HEK293T (cell line): ENCODE data around the gene NKD2.

Experiments used
- CTCF ChIA-PET: fragments of 350-600 bp; formaldehyde crosslinking; extraction: SDS; loops from one replicate; lab custom pipeline; 2021; ENCODE audit warnings: antibody characterized with exemption, inconsistent platforms; lab: Yijun Ruan, JAX
- POLR2A ChIA-PET: fragments of 350-600 bp; formaldehyde crosslinking; extraction: SDS; loops from one replicate; lab custom pipeline; 2020; ENCODE audit warnings: antibody characterized with exemption, inconsistent platforms; lab: Yijun Ruan, JAX
- DNase-seq: peaks from one replicate; pipeline ENCODE4 v3.0.0; 2012; ENCODE audit warnings: mixed read lengths; ENCODE audit errors: extremely low spot score
- ARNT ChIP-seq: fragments of 450-650 bp; IDR thresholded peaks from 2 replicates; pipeline ENCODE4 v1.6.1; 2017; ENCODE audit warnings: mild to moderate bottlenecking
- BHLHE40 ChIP-seq: fragments of 450-650 bp; IDR thresholded peaks from 2 replicates; pipeline ENCODE4 v1.6.1; 2016; ENCODE audit warnings: mild to moderate bottlenecking, moderate library complexity, borderline replicate concordance
- CTBP1 ChIP-seq: fragments of 450-650 bp; IDR thresholded peaks from 2 replicates; pipeline ENCODE4 v1.6.1; 2016; ENCODE audit warnings: borderline replicate concordance
- ELF4 ChIP-seq: fragments of 450-650 bp; IDR thresholded peaks from 2 replicates; pipeline ENCODE4 v1.6.1; 2017; ENCODE audit warnings: antibody characterized with exemption
- FOXA1 ChIP-seq: fragments of 450-650 bp; IDR thresholded peaks from 2 replicates; pipeline ENCODE4 v1.6.1; 2016; ENCODE audit warnings: mild to moderate bottlenecking
- FOXK2 ChIP-seq: fragments of 450-650 bp; IDR thresholded peaks from 2 replicates; pipeline ENCODE4 v1.6.1; 2016; ENCODE audit warnings: mild to moderate bottlenecking
- FOXM1 ChIP-seq: fragments of 450-650 bp; IDR thresholded peaks from 2 replicates; pipeline ENCODE4 v1.6.1; 2017; ENCODE audit warnings: mild to moderate bottlenecking, borderline replicate concordance
- HDGF ChIP-seq: fragments of 450-650 bp; IDR thresholded peaks from 2 replicates; pipeline ENCODE4 v1.6.1; 2017; ENCODE audit warnings: antibody characterized with exemption, borderline replicate concordance
- L3MBTL2 ChIP-seq: fragments of 450-650 bp; conservative IDR thresholded peaks from 2 replicates; pipeline ENCODE4 v1.6.1; 2016; ENCODE audit warnings: mild to moderate bottlenecking
- LEF1 ChIP-seq: fragments of 450-650 bp; IDR thresholded peaks from 2 replicates; pipeline ENCODE4 v1.6.1; 2017; ENCODE audit warnings: mild to moderate bottlenecking, borderline replicate concordance
- NFRKB ChIP-seq: fragments of 450-650 bp; IDR thresholded peaks from 2 replicates; pipeline ENCODE4 v1.6.1; 2016; ENCODE audit warnings: mild to moderate bottlenecking, moderate library complexity
- SP1 ChIP-seq: fragments of 450-650 bp; IDR thresholded peaks from 2 replicates; pipeline ENCODE4 v1.6.1; 2017
- SUZ12 ChIP-seq: fragments of 450-650 bp; IDR thresholded peaks from 2 replicates; pipeline ENCODE4 v1.6.1; 2016; ENCODE audit warnings: mild to moderate bottlenecking
- TARDBP ChIP-seq: fragments of 450-650 bp; IDR thresholded peaks from 2 replicates; pipeline ENCODE4 v1.6.1; 2016
- ZNF384 ChIP-seq: fragments of 450-650 bp; IDR thresholded peaks from 2 replicates; pipeline ENCODE4 v1.6.1; 2016
- TF ChIP-seq, protein P1 (sequence below): fragments of 450-650 bp; IDR thresholded peaks from 2 replicates; pipeline ENCODE4 v1.6.1; 2016

Gene NKD2

DNA sequence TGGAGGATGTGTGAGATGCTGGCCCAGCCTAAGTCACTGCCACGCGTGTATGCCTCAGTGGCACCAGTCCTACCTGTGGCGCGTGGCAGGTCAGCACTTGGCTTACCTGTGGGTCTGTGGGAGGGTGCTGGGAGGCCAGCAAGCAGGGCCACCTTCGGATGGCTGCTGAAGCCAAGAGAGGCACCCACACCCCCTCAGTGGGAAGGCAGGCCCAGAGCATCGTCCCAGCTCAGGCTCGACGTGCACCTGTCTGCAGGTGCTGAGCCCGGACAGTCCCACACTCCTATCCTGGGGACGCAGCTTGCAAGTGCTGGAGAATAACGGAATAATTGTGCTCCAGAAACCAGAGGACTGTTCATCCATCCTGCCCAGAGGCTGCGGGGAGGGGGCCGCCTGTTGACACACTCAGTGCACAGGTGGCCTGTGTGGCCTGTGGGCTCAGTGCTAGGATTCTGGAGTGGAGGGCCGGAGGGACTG is 24.0 kb downstream of the NKD2 start:
- CTCF ChIA-PET, result no interaction called here
- TF ChIP-seq BHLHE40 (no peak), ZNF384 (no peak), FOXM1 (no peak), CTBP1 (no peak), NFRKB (no peak), ARNT (no peak), L3MBTL2 (no peak), LEF1 (no peak), SP1 (no peak), FOXK2 (no peak), TARDBP (no peak), ELF4 (no peak), FOXA1 (no peak), HDGF (no peak), SUZ12 (no peak)
- TF ChIP-seq, protein P1, sequence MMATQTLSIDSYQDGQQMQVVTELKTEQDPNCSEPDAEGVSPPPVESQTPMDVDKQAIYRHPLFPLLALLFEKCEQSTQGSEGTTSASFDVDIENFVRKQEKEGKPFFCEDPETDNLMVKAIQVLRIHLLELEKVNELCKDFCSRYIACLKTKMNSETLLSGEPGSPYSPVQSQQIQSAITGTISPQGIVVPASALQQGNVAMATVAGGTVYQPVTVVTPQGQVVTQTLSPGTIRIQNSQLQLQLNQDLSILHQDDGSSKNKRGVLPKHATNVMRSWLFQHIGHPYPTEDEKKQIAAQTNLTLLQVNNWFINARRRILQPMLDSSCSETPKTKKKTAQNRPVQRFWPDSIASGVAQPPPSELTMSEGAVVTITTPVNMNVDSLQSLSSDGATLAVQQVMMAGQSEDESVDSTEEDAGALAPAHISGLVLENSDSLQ, result no peak
- POLR2A ChIA-PET, result no interaction called here
- DNase-seq, result no peak

DNA sequence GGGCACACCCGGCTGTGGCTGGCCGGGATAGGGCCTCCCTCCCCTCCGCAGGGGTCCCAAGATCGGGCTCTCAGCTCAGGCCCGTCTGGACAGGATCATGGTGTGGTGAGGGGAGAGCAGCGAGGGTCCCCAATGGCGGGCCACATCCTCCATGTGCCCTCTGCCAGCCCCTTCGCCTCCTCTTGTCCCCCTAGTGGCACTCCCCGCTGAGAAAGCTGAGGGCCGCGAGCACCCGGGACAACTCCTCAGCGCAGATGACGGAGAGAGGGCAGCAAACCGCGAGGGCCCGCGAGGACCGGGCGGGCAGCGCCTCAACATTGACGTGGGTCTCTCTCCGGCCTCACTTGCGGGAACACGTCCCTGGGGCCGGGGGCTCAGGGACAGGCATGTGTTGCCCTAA is 24.6 kb downstream of the NKD2 start:
- no peak for TF ChIP-seq CTBP1
- no peak for TF ChIP-seq FOXK2
- TF ChIP-seq, protein P1, result no peak
- no peak for TF ChIP-seq SUZ12
- no peak for TF ChIP-seq L3MBTL2
- no peak for TF ChIP-seq TARDBP
- TF ChIP-seq FOXA1, result no peak
- TF ChIP-seq LEF1, result no peak
- no peak for TF ChIP-seq BHLHE40
- no peak for TF ChIP-seq ZNF384
- TF ChIP-seq SP1, result no peak
- TF ChIP-seq ELF4, result no peak
- TF ChIP-seq FOXM1, result no peak
- TF ChIP-seq NFRKB, result no peak
- TF ChIP-seq ARNT, result no peak
- no peak for TF ChIP-seq HDGF
- ChIA-PET CTCF (no interaction called here), POLR2A (no interaction called here)
- no peak for DNase-seq

DNA sequence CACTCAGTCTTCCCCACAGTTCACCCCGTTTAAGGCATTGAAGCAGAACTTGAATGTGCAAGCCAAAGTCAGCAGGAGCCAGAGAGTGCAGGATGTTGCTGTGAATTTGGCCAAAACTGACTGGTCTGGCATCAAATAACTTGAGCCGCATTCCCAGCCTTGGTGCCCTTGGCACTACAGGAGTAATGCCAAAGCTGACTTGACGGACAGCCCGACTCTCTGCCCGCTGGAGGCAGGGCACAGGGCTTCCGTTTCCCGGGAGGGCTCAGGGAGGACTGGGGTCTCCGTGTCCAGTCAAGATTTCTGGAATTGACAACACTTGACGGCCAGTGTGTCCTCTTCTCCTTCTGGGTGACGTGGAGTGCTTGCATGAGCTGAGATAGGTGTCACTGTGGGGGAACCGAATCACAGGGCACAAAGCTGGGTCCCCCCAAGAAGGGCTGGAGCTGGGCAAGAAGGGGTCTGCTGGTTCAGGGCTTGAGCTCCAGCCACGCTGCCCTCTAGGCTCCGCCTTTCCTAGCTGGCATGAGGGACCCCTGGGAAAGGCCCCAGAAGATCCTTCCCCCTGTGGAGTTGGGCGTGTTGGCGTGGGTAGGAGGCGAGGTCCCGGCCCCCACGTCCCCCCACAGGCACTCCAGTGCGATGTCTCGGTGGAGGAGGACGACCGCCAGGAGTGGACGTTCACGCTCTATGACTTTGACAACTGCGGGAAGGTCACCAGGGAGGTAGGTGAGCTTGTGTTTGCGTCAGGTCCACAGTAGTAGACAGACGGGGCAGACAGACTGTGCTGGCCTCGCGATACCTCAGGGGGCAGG is 25.2 kb downstream of the NKD2 start:
- CTCF ChIA-PET, result no interaction called here
- POLR2A ChIA-PET, result no interaction called here
- TF ChIP-seq LEF1 (no peak), L3MBTL2 (no peak), TARDBP (no peak), NFRKB (no peak), SP1 (no peak), BHLHE40 (no peak), ARNT (no peak), ELF4 (no peak), HDGF (no peak)
- TF ChIP-seq, protein P1, result no peak
- DNase-seq, result no peak

DNA sequence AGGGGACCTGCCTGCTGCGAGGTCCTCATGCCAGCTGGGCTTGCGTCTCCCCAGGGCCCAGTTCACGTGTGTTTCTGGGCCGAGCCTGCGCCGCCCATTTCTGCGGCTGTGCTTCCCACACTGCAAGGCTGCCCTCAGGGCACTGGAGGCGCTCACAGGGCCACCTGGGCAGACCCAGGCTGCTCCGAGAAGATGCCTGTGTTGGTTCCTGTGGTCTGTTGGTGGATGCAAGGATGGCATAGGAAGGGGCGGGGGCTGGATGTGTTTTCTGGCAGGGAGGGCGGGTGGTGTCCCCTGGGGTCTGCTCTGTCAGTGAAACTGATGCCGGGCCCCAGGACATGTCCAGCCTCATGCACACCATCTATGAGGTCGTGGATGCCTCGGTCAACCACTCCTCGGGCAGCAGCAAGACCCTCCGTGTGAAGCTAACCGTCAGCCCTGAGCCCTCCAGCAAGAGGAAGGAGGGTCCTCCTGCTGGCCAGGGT is 25.9 kb downstream of the NKD2 start:
- TF ChIP-seq ZNF384, result no peak
- no peak for TF ChIP-seq LEF1
- no peak for TF ChIP-seq ELF4
- TF ChIP-seq SUZ12, result no peak
- no peak for TF ChIP-seq NFRKB
- no peak for TF ChIP-seq CTBP1
- no peak for TF ChIP-seq SP1
- TF ChIP-seq HDGF, result no peak
- no peak for TF ChIP-seq ARNT
- no peak for TF ChIP-seq BHLHE40
- no peak for TF ChIP-seq FOXK2
- no peak for TF ChIP-seq TARDBP
- TF ChIP-seq, protein P1, result no peak
- CTCF ChIA-PET, result no interaction called here
- POLR2A ChIA-PET, result no interaction called here
- no peak for DNase-seq

DNA sequence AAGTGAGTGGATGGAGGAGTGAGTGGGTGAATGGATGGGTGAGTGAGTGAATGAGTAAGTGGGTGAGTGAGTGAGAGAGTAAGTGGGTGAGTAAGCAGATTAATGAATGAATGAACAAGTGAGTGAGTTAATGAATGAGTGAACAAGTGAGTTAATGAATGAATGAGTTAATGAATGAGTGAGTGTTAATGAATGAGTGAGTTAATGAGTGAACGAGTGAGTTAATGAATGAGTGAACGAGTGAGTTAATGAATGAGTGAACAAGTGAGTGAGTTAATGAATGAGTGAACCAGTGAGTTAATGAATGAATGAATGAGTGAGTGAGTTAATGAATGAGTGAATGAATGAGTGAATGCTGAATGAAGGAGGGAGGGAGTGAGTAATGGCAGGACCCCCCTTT is 26.4 kb downstream of the NKD2 start:
- CTCF ChIA-PET, result no interaction called here
- DNase-seq, result no peak
- TF ChIP-seq L3MBTL2 (no peak), BHLHE40 (no peak), SP1 (no peak), TARDBP (peak; percentile 23; the same call in 1 of the 2 replicates), NFRKB (0 out of 2 replicates have a peak, but pooled peaks have one; percentile 17), HDGF (no peak), FOXM1 (no peak), ELF4 (no peak), LEF1 (no peak), SUZ12 (no peak), ARNT (no peak), FOXA1 (no peak), CTBP1 (0 out of 2 replicates have a peak, but pooled peaks have one; percentile 14), FOXK2 (no peak), ZNF384 (no peak)
- TF ChIP-seq, protein P1, result no peak
- POLR2A ChIA-PET, result no interaction called here
